GM12873 (cell line): Measurements from ENCODE around the gene TPK1.

Source experiments
- CTCF ChIP-seq: IDR thresholded peaks from 2 replicates; pipeline ENCODE4 v1.5.1; 2012; ENCODE audit warnings: low read depth, mild to moderate bottlenecking, moderate library complexity, low read length, control low read depth; ENCODE audit not compliant: insufficient read depth; ENCODE audit errors: missing control alignments

TPK1 gene

GRCh38 chr7:144534655-144535395 is 301.0 kb downstream of the TPK1 start:
- no peak for TF ChIP-seq CTCF

GRCh38 chr7:144534196-144534595 is 301.7 kb downstream of the TPK1 start:
- no peak for TF ChIP-seq CTCF

GRCh38 chr7:144531181-144531580 is 304.7 kb downstream of the TPK1 start:
- TF ChIP-seq CTCF: no peak

GRCh38 chr7:144529269-144529926 is 306.5 kb downstream of the TPK1 start:
- no peak for TF ChIP-seq CTCF

- TF ChIP-seq CTCF: no peak
These were observed 307.3 kb downstream of the TPK1 start for GRCh38 chr7:144528536-144529045.

- TF ChIP-seq CTCF: no peak
These were observed 308.8 kb downstream of the TPK1 start for GRCh38 chr7:144527051-144527471.

- TF ChIP-seq CTCF: no peak
These were observed 309.9 kb downstream of the TPK1 start for GRCh38 chr7:144525956-144526355.
